Bronchial smooth muscle cell (primary cell): ENCODE data around the gene FNBP1. TPM values are rescaled to one million over a fixed set of nuclear protein-coding genes. Genes with fewer than 3 reads are reported as not detected.

Source experiments
- total RNA-seq: library from RNA; depleted of rRNA; stranded (reverse); fragments of >200 nt; gene quantifications from 2 replicates; pipeline ENCODE4 v1.2.1, GENCODE V29; 2014

Gene FNBP1
- 28.8 and 29.8 TPM in 2 replicates for total RNA-seq

DNA sequence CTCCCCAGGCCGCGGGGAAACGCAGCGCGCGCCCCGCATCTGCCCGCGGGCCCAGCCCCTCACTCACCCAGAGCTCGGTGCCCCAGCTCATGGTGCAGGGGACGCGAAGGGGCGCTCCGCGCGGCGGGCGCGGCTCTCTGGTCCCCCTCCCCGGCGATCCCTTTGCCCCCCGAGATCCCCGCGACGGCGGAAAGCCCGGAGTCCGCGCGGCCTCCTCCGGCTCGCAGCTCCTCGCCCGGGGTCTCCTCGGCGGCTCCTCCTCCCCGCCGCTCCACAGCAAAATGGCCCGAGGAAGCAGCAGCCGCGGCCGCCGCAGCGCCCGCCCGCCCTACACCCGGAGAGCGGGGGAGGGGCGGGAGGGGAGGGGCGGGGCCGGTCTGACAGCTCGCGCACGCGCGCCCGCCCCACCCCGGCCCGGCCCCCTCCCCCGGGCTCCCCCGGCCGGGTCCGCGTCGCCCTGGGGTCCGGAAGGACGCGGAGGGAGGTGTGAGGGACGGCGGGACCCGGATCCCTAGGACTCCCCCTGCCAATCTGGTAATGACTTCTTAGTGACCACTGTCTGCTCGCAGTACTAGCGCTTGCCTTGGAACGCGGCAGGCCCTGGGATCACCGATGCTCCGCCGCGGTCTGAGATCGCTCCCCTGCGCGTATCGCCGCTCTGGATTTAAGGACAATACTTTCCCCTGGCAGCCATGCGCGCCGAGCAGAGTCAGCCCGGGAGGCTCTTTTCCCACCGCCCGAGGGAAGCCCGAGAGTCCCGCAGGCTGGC lies at the start of gene FNBP1:
Gene FNBP1, minus strand, starts transcription at position 305 of the 769 bp plus-strand sequence. Its CDS starts 214 bp downstream, at position 91.

DNA sequence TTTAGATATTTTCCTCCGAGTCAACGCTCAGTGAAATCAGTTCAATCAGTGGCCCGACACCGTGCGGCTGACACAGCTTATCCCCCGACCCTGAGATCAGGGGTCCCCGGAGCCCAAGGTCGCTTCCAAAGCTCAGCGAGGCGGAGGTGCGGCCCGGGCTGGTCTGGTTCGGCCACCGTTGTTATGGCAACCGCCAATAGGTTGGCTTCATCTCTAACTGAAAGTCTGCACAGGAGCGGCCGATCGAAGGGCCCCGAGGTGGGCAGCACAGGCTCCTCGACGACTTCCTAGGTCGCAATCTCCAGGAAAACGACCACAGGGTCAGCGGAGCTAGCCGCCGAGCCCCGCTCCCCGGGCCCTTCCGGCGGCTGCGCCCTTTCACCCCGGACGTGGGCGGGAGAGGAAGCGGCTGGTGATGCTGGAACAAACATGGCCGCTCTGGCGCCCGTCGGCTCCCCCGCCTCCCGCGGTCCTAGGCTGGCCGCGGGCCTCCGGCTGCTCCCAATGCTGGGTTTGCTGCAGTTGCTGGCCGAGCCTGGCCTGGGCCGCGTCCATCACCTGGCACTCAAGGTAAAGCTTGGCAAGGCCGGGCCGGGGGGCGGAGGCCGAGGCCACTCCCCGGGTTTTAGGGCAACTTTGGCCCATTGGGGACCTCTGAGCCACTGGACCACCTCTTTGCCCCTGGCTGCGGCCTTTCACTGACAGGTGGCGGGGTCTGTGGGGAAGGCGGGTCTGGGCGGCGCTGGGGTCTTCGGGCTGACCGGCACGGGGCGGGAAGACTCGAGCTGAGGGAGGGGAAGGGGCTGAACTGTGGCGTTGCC lies 10.7 kb upstream of the FNBP1 start, which contains the start of gene GPR107:
Gene GPR107, plus strand, starts transcription at position 403 of the 821 bp plus-strand sequence. Its CDS starts 27 bp downstream, at position 430.

Other genes with a start within 250 kb of the FNBP1 start
- 16.2 and 19.1 TPM in 2 replicates for gene TOR1B, start 240.0 kb downstream of the FNBP1 start, total RNA-seq
- 17.7 and 21.0 TPM in 2 replicates for gene TOR1A, start 219.1 kb downstream of the FNBP1 start, total RNA-seq
- 45.6 and 58.6 TPM in 2 replicates for gene C9orf78, start 207.9 kb downstream of the FNBP1 start, total RNA-seq
- 9.1 and 13.9 TPM in 2 replicates for gene USP20, start 207.7 kb downstream of the FNBP1 start, total RNA-seq
- gene GPR107, start 10.7 kb upstream of the FNBP1 start, total RNA-seq, result 18.8 and 52.9 TPM in 2 replicates
- gene NCS1, start 129.2 kb upstream of the FNBP1 start, total RNA-seq, result 36.1 and 38.0 TPM in 2 replicates
- gene HMCN2, start 222.6 kb upstream of the FNBP1 start, total RNA-seq, result under 0.01 and 0.09 TPM in 2 replicates